Rectal smooth muscle tissue (tissue), 1 donor: ENCODE data around the gene FAM168B.

ENCODE experiments used
- H3K27ac ChIP-seq: one replicate; pipeline ENCODE4 v1.7.0; 2013; ENCODE audit warnings: low read depth, low read length, inconsistent platforms
- H3K27me3 ChIP-seq: one replicate; pipeline ENCODE4 v1.7.0; 2013; ENCODE audit warnings: low read length; ENCODE audit not compliant: control insufficient read depth, insufficient read depth
- H3K36me3 ChIP-seq: one replicate; pipeline ENCODE4 v1.7.0; 2013; ENCODE audit warnings: low read length; ENCODE audit not compliant: control insufficient read depth, insufficient read depth
- H3K4me1 ChIP-seq: one replicate; pipeline ENCODE4 v1.7.0; 2013; ENCODE audit warnings: low read length; ENCODE audit not compliant: control insufficient read depth, insufficient read depth
- H3K4me3 ChIP-seq: one replicate; pipeline ENCODE4 v1.7.0; 2013; ENCODE audit warnings: low read length
- H3K9ac ChIP-seq: one replicate; pipeline ENCODE4 v1.7.0; 2013; ENCODE audit warnings: low read length

The FAM168B gene

GRCh38 chr2:131011486-131011885 lies 81.8 kb downstream of the FAM168B start:
- Histone ChIP-seq H3K27ac (no peak overlapping the region), H3K4me1 (no peaks in the 10 kb centered on the region), H3K9ac (no peak overlapping the region), H3K27me3 (peaks cover 3% of the 10 kb centered on the region), H3K36me3 (no peaks in the 10 kb centered on the region), H3K4me3 (no peak overlapping the region)

- Histone ChIP-seq H3K36me3 (no peaks in the 10 kb centered on the region), H3K9ac (no peak overlapping the region), H3K4me1 (no peaks in the 10 kb centered on the region), H3K27ac (no peak overlapping the region), H3K27me3 (no peaks in the 10 kb centered on the region), H3K4me3 (no peak overlapping the region)
Observed at GRCh38 chr2:131010566-131010965, 82.7 kb downstream of the FAM168B start.

- no peak overlapping the region for H3K4me3 ChIP-seq
- H3K4me1 ChIP-seq = no peaks in the 10 kb centered on the region
- H3K9ac ChIP-seq = no peak overlapping the region
- no peak overlapping the region for H3K27ac ChIP-seq
- H3K36me3 ChIP-seq = no peaks in the 10 kb centered on the region
- no peaks in the 10 kb centered on the region for H3K27me3 ChIP-seq
Observed at GRCh38 chr2:131009713-131010475, 83.4 kb downstream of the FAM168B start.

- Histone ChIP-seq H3K9ac (no peak overlapping the region), H3K27ac (no peak overlapping the region), H3K4me1 (no peaks in the 10 kb centered on the region), H3K4me3 (no peak overlapping the region), H3K27me3 (no peaks in the 10 kb centered on the region), H3K36me3 (no peaks in the 10 kb centered on the region)
Observed at GRCh38 chr2:131008967-131009366, 84.3 kb downstream of the FAM168B start.

- Histone ChIP-seq H3K27ac (no peak overlapping the region), H3K4me3 (no peak overlapping the region), H3K9ac (no peak overlapping the region), H3K4me1 (no peaks in the 10 kb centered on the region), H3K27me3 (no peaks in the 10 kb centered on the region), H3K36me3 (no peaks in the 10 kb centered on the region)
Observed at GRCh38 chr2:131006561-131006960, 86.7 kb downstream of the FAM168B start.

GRCh38 chr2:131005216-131005935 lies 87.9 kb downstream of the FAM168B start:
- no peaks in the 10 kb centered on the region for H3K36me3 ChIP-seq
- H3K4me3 ChIP-seq = no peak overlapping the region
- no peak overlapping the region for H3K9ac ChIP-seq
- no peaks in the 10 kb centered on the region for H3K27me3 ChIP-seq
- H3K4me1 ChIP-seq = no peaks in the 10 kb centered on the region
- H3K27ac ChIP-seq = no peak overlapping the region

- no peak overlapping the region for H3K4me3 ChIP-seq
- no peaks in the 10 kb centered on the region for H3K27me3 ChIP-seq
- H3K27ac ChIP-seq = no peak overlapping the region
- no peaks in the 10 kb centered on the region for H3K36me3 ChIP-seq
- no peaks in the 10 kb centered on the region for H3K4me1 ChIP-seq
- H3K9ac ChIP-seq = no peak overlapping the region
Observed at GRCh38 chr2:131004446-131005209, 88.6 kb downstream of the FAM168B start.

GRCh38 chr2:130998561-130998960 lies 94.7 kb downstream of the FAM168B start:
- Histone ChIP-seq H3K4me1 (no peaks in the 10 kb centered on the region), H3K9ac (no peak overlapping the region), H3K4me3 (no peak overlapping the region), H3K27me3 (no peaks in the 10 kb centered on the region), H3K27ac (no peak overlapping the region), H3K36me3 (no peaks in the 10 kb centered on the region)
